Ovary (tissue), 9 donors: Measurements from ENCODE around the gene INTU. TPM values are rescaled to one million over a fixed set of nuclear protein-coding genes. Genes with fewer than 3 reads are reported as not detected.

ENCODE experiments used
- DNase-seq, 5 donors: peaks; one replicate each; pipeline ENCODE4 v3.0.0-alpha.2; 2019 to 2020
- H3K27ac ChIP-seq, 2 donors: fragments of 200-600 bp; one replicate each; pipeline versions ENCODE4 v1.5.1 to v1.8.0; 2019 to 2022
- H3K27me3 ChIP-seq: fragments of 200-600 bp; one replicate; pipeline ENCODE4 v1.8.0; 2022
- H3K36me3 ChIP-seq: fragments of 200-600 bp; sonication (generic); one replicate; pipeline ENCODE4 v1.5.1; 2019
- H3K4me1 ChIP-seq: one replicate; pipeline ENCODE4 v1.8.1; 2013; ENCODE audit warnings: mild to moderate bottlenecking, moderate library complexity; ENCODE audit not compliant: insufficient read depth
- H3K4me3 ChIP-seq: fragments of 200-600 bp; sonication (generic); one replicate; pipeline ENCODE4 v1.5.1; 2017
- H3K9me3 ChIP-seq, 2 donors: fragments of 200-600 bp in 1 of 2; sonication (generic) in 1 of 2; one replicate each; pipeline versions ENCODE4 v1.5.1 to v1.8.1; 2013 to 2019; ENCODE audit warnings: mild to moderate bottlenecking in 1 of 2, moderate library complexity in 1 of 2
- EP300 ChIP-seq: sonication (generic); formaldehyde crosslinking; IDR thresholded peaks from one replicate; pipeline ENCODE4 v1.6.1; 2017; ENCODE audit warnings: antibody characterized with exemption
- POLR2A ChIP-seq: fragments of 450-650 bp; IDR thresholded peaks from one replicate; pipeline ENCODE4 v1.6.1; 2017; ENCODE audit warnings: antibody characterized with exemption, mild to moderate bottlenecking, moderate library complexity
- WGBS, 3 donors: extraction: QIAGEN DNeasy Blood & Tissue Kit in 1 of 3; methylation state at CpG; one replicate each; pipeline versions ENCODE4 v1.1.5 to v1.1.7; 2013 to 2017; 5-methylcytosine and 5-hydroxymethylcytosine counted together
- intact Hi-C, 4 donors: fragments of 100-400 bp; cut with DNase I; formaldehyde crosslinking; loops; one replicate each; pipeline versions ENCODE4 v1.11.0 to v1.15.1; 2022 to 2023
- polyA plus RNA-seq, 2 donors: library from polyadenylated mRNA; stranded (reverse); fragments of 200-250 nt in 1 of 2; fragments of 350-450 nt in 1 of 2; fragmentation: Illumina TruSeq in 1 of 2; extraction: RNeasy Lipid Tissue Mini Kit (QIAGEN cat#74804) in 1 of 2; gene quantifications; one replicate each; pipeline ENCODE4 v1.2.3, GENCODE V29; 2013 to 2014
- total RNA-seq, 7 donors: library from RNA; depleted of rRNA in 2 of 7; stranded (reverse); fragments of >200 nt in 2 of 7; fragmentation: NEBNext Ultra II Directional in 3 of 7; extraction: Animal tissue kit (Norgen Biotek cat#: 25700) in 3 of 7; gene quantifications; one replicate each; pipeline versions ENCODE4 v1.1.0 to v1.2.4, GENCODE V29; 2016 to 2023
- TF ChIP-seq, protein P1 (sequence below), 3 donors: fragments of 450-650 bp in 2 of 3; fragments of 200-600 bp in 1 of 3; IDR thresholded peaks; one replicate each; pipeline versions ENCODE4 v1.5.1 to v1.8.0; 2016 to 2022; ENCODE audit warnings: antibody characterized with exemption in 3 of 3, mild to moderate bottlenecking in 1 of 3
- donor health status: DM: no; HTN: no; CAD: no; lungs with moderate emphysema.
- donor health status: DM: no; HTN: no; CAD: no.
- donor health status: Bipolar disorder and iron deficiency.
- donor health status: DM: yes; HTN: yes; CAD: no.
- donor health status: DM: no; HTN: no; CAD: no.
- donor health status: DM: yes; HTN: yes; CAD: no.

Gene INTU
- total and polyA plus RNA-seq, 9 donors = 5.5 to 23.2 (median 11.7) TPM

- H3K4me3 ChIP-seq = no peak overlapping the region
- H3K9me3 ChIP-seq = no peaks in the 10 kb centered on the region
- intact Hi-C loops = loop anchor here in 1 of 4 donors (5.0 kb wide), 1 partner anchor 122 kb away; the partner anchor contains the start of gene SLC25A31
- no peak overlapping the region for H3K27ac ChIP-seq
- 91 to 96% (median 92%) methylated on average over 3 of the region's 3 CpGs for WGBS, 3 donors
- H3K27me3 ChIP-seq = no peaks in the 10 kb centered on the region
- DNase-seq = no peak
- TF ChIP-seq EP300 (no peak), POLR2A (no peak)
- TF ChIP-seq, protein P1, sequence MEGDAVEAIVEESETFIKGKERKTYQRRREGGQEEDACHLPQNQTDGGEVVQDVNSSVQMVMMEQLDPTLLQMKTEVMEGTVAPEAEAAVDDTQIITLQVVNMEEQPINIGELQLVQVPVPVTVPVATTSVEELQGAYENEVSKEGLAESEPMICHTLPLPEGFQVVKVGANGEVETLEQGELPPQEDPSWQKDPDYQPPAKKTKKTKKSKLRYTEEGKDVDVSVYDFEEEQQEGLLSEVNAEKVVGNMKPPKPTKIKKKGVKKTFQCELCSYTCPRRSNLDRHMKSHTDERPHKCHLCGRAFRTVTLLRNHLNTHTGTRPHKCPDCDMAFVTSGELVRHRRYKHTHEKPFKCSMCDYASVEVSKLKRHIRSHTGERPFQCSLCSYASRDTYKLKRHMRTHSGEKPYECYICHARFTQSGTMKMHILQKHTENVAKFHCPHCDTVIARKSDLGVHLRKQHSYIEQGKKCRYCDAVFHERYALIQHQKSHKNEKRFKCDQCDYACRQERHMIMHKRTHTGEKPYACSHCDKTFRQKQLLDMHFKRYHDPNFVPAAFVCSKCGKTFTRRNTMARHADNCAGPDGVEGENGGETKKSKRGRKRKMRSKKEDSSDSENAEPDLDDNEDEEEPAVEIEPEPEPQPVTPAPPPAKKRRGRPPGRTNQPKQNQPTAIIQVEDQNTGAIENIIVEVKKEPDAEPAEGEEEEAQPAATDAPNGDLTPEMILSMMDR (IDR thresholded peaks at IDR 0.05) = no peak
- H3K4me1 ChIP-seq = no peaks in the 10 kb centered on the region
- H3K36me3 ChIP-seq = no peaks in the 10 kb centered on the region
Observed at GRCh38 chr4:127610488-127610887, 22.3 kb upstream of the INTU start.

- Histone ChIP-seq H3K4me1 (no peaks in the 10 kb centered on the region), H3K27me3 (no peaks in the 10 kb centered on the region), H3K4me3 (no peak overlapping the region), H3K36me3 (no peaks in the 10 kb centered on the region), H3K9me3 (no peaks in the 10 kb centered on the region), H3K27ac (no peak overlapping the region)
- 51 to 64% (median 52%) methylated on average over 2 of the region's 2 CpGs for WGBS, 3 donors
- intact Hi-C loops = no loop called here
- DNase-seq = no peak
- no peak for TF ChIP-seq POLR2A
- TF ChIP-seq EP300 = no peak
- TF ChIP-seq, protein P1 (IDR thresholded peaks at IDR 0.05) = no peak
Observed at GRCh38 chr4:127616898-127617297, 15.9 kb upstream of the INTU start.

GRCh38 chr4:127618427-127618826 lies 14.3 kb upstream of the INTU start:
- intact Hi-C loops = no loop called here
- Histone ChIP-seq H3K27ac (no peak overlapping the region), H3K4me1 (no peaks in the 10 kb centered on the region), H3K27me3 (no peaks in the 10 kb centered on the region), H3K4me3 (no peak overlapping the region), H3K36me3 (no peaks in the 10 kb centered on the region), H3K9me3 (no peaks in the 10 kb centered on the region)
- TF ChIP-seq POLR2A (no peak), EP300 (no peak)
- TF ChIP-seq, protein P1 (IDR thresholded peaks at IDR 0.05) = no peak
- DNase-seq = no peak

DNA sequence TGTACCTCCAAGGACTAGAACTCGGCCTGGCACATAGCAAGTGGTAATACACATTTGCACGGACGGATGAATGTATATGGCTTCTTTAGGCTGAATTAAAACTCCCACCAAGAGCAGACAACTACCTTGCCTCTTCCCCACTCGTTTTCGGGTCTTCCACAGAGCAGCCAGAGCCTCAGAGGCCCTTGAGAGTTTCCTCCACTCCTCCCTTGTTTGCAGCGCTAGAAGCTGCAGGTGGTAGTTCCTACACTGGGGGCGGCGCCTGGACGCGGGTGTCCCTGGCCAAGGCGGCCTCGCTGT lies 10.2 kb upstream of the INTU start:
- no peak for DNase-seq
- H3K9me3 ChIP-seq = no peaks in the 10 kb centered on the region
- peak overlapping the region; percentile 41 for H3K4me3 ChIP-seq
- no peaks in the 10 kb centered on the region for H3K27me3 ChIP-seq
- intact Hi-C loops = no loop called here
- TF ChIP-seq, protein P1 (IDR thresholded peaks at IDR 0.05) = no peak
- TF ChIP-seq POLR2A = no peak
- no peak for TF ChIP-seq EP300
- no peaks in the 10 kb centered on the region for H3K36me3 ChIP-seq
- H3K4me1 ChIP-seq = no peaks in the 10 kb centered on the region
- WGBS, 3 donors = 13 to 18% (median 16%) methylated on average over 12 of the region's 12 CpGs
- no peak overlapping the region for H3K27ac ChIP-seq
